H1 (cell line): ENCODE measurements around the gene ZNF281. TPM values are rescaled to one million over a fixed set of nuclear protein-coding genes. Genes with fewer than 3 reads are reported as not detected.

Experiments used
- CTCF ChIA-PET: fragments of 300-600 bp; sonication (Branson Sonifier 250); formaldehyde crosslinking; loops from one replicate; lab custom pipeline; 2021; ENCODE audit not compliant: partially characterized antibody; lab: Charles Lee
- POLR2A ChIA-PET: fragments of 300-600 bp; sonication (Branson Sonifier 250); formaldehyde crosslinking; loops from one replicate; lab custom pipeline; 2021; ENCODE audit warnings: inconsistent platforms; ENCODE audit not compliant: partially characterized antibody; lab: Charles Lee
- DNase-seq, 2 experiments: peaks; one replicate each; pipeline versions ENCODE4 v3.0.0 to v3.0.0-alpha.2; 2010 to 2022; ENCODE audit warnings: low spot score in 2 of 2, low read depth in 1 of 2, mixed read lengths in 1 of 2
- FAIRE-seq: peaks from 2 replicates; lab custom pipeline; 2011; peaks lifted over from hg19 to GRCh38; lab: Jason Lieb, UNC
- H2AFZ ChIP-seq: 2 replicates; pipeline ENCODE4 v1.8.1; 2012; ENCODE audit warnings: low read length, inconsistent platforms
- H2AK5ac ChIP-seq: 2 replicates; pipeline ENCODE4 v1.6.1; 2013; ENCODE audit warnings: low read depth, low read length
- H2BK120ac ChIP-seq: replicated peaks from 2 replicates; pipeline ENCODE3; 2013; ENCODE audit warnings: low read depth, low read length, inconsistent platforms
- H2BK12ac ChIP-seq: 2 replicates; pipeline ENCODE4 v1.6.1; 2013; ENCODE audit warnings: low read depth, low read length
- H2BK15ac ChIP-seq: 2 replicates; pipeline ENCODE4 v1.6.1; 2013; ENCODE audit warnings: low read length
- H2BK20ac ChIP-seq: 2 replicates; pipeline ENCODE4 v1.6.1; 2013; ENCODE audit warnings: low read length
- H2BK5ac ChIP-seq: 2 replicates; pipeline ENCODE4 v1.6.1; 2013; ENCODE audit warnings: low read depth, low read length
- H3K14ac ChIP-seq: 2 replicates; pipeline ENCODE4 v1.6.1; 2013; ENCODE audit warnings: inconsistent platforms; ENCODE audit not compliant: insufficient read length
- H3K18ac ChIP-seq: 2 replicates; pipeline ENCODE4 v1.6.1; 2013; ENCODE audit warnings: low read length; ENCODE audit errors: extremely low read depth
- H3K23ac ChIP-seq: 2 replicates; pipeline ENCODE4 v1.6.1; 2013; ENCODE audit warnings: inconsistent platforms; ENCODE audit not compliant: insufficient read length
- H3K23me2 ChIP-seq: 2 replicates; pipeline ENCODE4 v1.6.1; 2013; ENCODE audit warnings: low read depth, low read length
- H3K27ac ChIP-seq: 2 replicates; pipeline ENCODE4 v1.6.1; 2011; ENCODE audit warnings: low read depth, low read length, inconsistent platforms
- H3K27me3 ChIP-seq, 4 experiments: replicated peaks in 1 of 4; 1 replicate in 1 of 4; 2 replicates in 3 of 4; pipeline versions ENCODE4 v1.6.1 to v1.8.1; 2011 to 2013; ENCODE audit warnings: low read length in 3 of 4, mild to moderate bottlenecking in 3 of 4, inconsistent platforms in 2 of 4, mixed read lengths in 2 of 4, moderate library complexity in 1 of 4; ENCODE audit not compliant: control insufficient read depth in 3 of 4, insufficient read depth in 3 of 4; ENCODE audit errors: extremely low read depth in 1 of 4
- H3K36me3 ChIP-seq, 4 experiments: 2 replicates each; pipeline versions ENCODE4 v1.6.1 to v1.8.1; 2011 to 2013; ENCODE audit warnings: mild to moderate bottlenecking in 4 of 4, low read length in 3 of 4, moderate library complexity in 2 of 4, control low read depth in 1 of 4, inconsistent platforms in 1 of 4; ENCODE audit not compliant: insufficient read depth in 4 of 4, control insufficient read depth in 2 of 4
- H3K4ac ChIP-seq: replicated peaks from 2 replicates; pipeline ENCODE3; 2013; ENCODE audit warnings: low read length, low read depth, mixed read lengths, inconsistent platforms; ENCODE audit not compliant: insufficient read length
- H3K4me1 ChIP-seq, 4 experiments: replicated peaks in 1 of 4; 1 replicate in 1 of 4; 2 replicates in 3 of 4; pipeline versions ENCODE4 v1.6.1 to v1.8.1; 2011 to 2013; ENCODE audit warnings: low read length in 3 of 4, inconsistent platforms in 2 of 4, mixed read lengths in 1 of 4; ENCODE audit not compliant: insufficient read depth in 4 of 4, control insufficient read depth in 3 of 4
- H3K4me2 ChIP-seq, 2 experiments: 2 replicates each; pipeline versions ENCODE4 v1.6.1 to v1.8.1; 2011 to 2013; ENCODE audit warnings: low read depth in 2 of 2, low read length in 2 of 2, control low read depth in 1 of 2, inconsistent platforms in 1 of 2, mild to moderate bottlenecking in 1 of 2; ENCODE audit not compliant: insufficient read depth in 1 of 2
- H3K4me3 ChIP-seq, 4 experiments: fragments of 200-600, 300-600 bp in 1 of 4; sonication (generic), shearing (Covaris generic), sonication (Bioruptor Twin) in 1 of 4; 2 replicates each; pipeline versions ENCODE4 v1.5.1 to v1.8.1; 2011 to 2016; ENCODE audit warnings: low read length in 4 of 4, low read depth in 3 of 4, control low read depth in 2 of 4, inconsistent platforms in 2 of 4, mild to moderate bottlenecking in 2 of 4, mixed read lengths in 1 of 4, moderate library complexity in 1 of 4; ENCODE audit not compliant: insufficient read depth in 2 of 4; ENCODE audit errors: extremely low read depth in 1 of 4
- H3K56ac ChIP-seq: replicated peaks from 2 replicates; pipeline ENCODE3; 2013; ENCODE audit warnings: low read depth, mild to moderate bottlenecking, mixed read lengths, low read length, inconsistent platforms; ENCODE audit not compliant: insufficient read length
- H3K79me1 ChIP-seq: 2 replicates; pipeline ENCODE4 v1.6.1; 2013; ENCODE audit warnings: low read depth, low read length, control low read depth
- H3K79me2 ChIP-seq, 2 experiments: 2 replicates each; pipeline versions ENCODE4 v1.6.1 to v1.8.1; 2012 to 2013; ENCODE audit warnings: low read length in 2 of 2, mild to moderate bottlenecking in 2 of 2, inconsistent platforms in 1 of 2; ENCODE audit not compliant: insufficient read depth in 2 of 2, control insufficient read depth in 1 of 2
- H3K9ac ChIP-seq, 4 experiments: replicated peaks in 1 of 4; 1 replicate in 1 of 4; 2 replicates in 3 of 4; pipeline versions ENCODE4 v1.6.1 to v1.8.1; 2011 to 2013; ENCODE audit warnings: low read depth in 3 of 4, low read length in 3 of 4, control low read depth in 2 of 4, mild to moderate bottlenecking in 2 of 4, moderate library complexity in 2 of 4, inconsistent platforms in 1 of 4; ENCODE audit errors: extremely low read depth in 1 of 4
- H3K9me3 ChIP-seq, 2 experiments: 2 replicates each; pipeline versions ENCODE4 v1.6.1 to v1.8.1; 2012 to 2013; ENCODE audit warnings: mild to moderate bottlenecking in 2 of 2, moderate library complexity in 2 of 2, control low read depth in 1 of 2, inconsistent platforms in 1 of 2, low read depth in 1 of 2, low read length in 1 of 2, mixed read lengths in 1 of 2; ENCODE audit not compliant: insufficient read depth in 2 of 2
- H4K20me1 ChIP-seq, 2 experiments: replicated peaks in 1 of 2; 2 replicates each; pipeline versions ENCODE3 to v1.8.1; 2011 to 2013; ENCODE audit warnings: inconsistent platforms in 2 of 2, low read length in 2 of 2, mild to moderate bottlenecking in 1 of 2; ENCODE audit not compliant: insufficient read depth in 2 of 2, control insufficient read depth in 1 of 2
- H4K5ac ChIP-seq: 2 replicates; pipeline ENCODE4 v1.6.1; 2013; ENCODE audit warnings: low read length, low read depth, mixed read lengths, inconsistent platforms; ENCODE audit not compliant: insufficient read length
- H4K8ac ChIP-seq: 2 replicates; pipeline ENCODE4 v1.8.0; 2013; ENCODE audit warnings: mild to moderate bottlenecking, moderate library complexity, low read length, inconsistent platforms; ENCODE audit not compliant: insufficient read depth; ENCODE audit errors: extremely low read depth
- H4K91ac ChIP-seq: replicated peaks from 2 replicates; pipeline ENCODE3; 2013; ENCODE audit warnings: low read length, mixed read lengths, inconsistent platforms; ENCODE audit not compliant: insufficient read length
- EGR1 ChIP-seq: IDR thresholded peaks from 2 replicates; pipeline ENCODE4 v1.6.1; 2011; ENCODE audit warnings: low read depth, low read length, borderline replicate concordance
- FOSL1 ChIP-seq: IDR thresholded peaks from 2 replicates; pipeline ENCODE4 v1.6.1; 2011; ENCODE audit warnings: mild to moderate bottlenecking, low read depth, low read length, moderate library complexity; ENCODE audit not compliant: insufficient read depth
- MAFK ChIP-seq: IDR thresholded peaks from 2 replicates; pipeline ENCODE4 v1.6.1; 2012; ENCODE audit warnings: low read depth, mild to moderate bottlenecking, improper control_type of control experiment, low read length
- POLR2AphosphoS5 ChIP-seq: IDR thresholded peaks from 2 replicates; pipeline ENCODE4 v1.6.1; 2011; ENCODE audit warnings: low read depth, low read length
- TCF12 ChIP-seq: IDR thresholded peaks from 2 replicates; pipeline ENCODE4 v1.6.1; 2011; ENCODE audit warnings: low read depth, mild to moderate bottlenecking, low read length
- polyA plus RNA-seq, 7 experiments: library from polyadenylated mRNA; depleted of rRNA in 3 of 7; stranded (reverse) in 5 of 7; unstranded in 2 of 7; fragments of >200 nt in 5 of 7; fragments of 200-250 nt in 2 of 7; gene quantifications; 1 replicate in 5 of 7; 2 replicates in 1 of 7; 4 replicates in 1 of 7; pipeline versions ENCODE4 v1.2.1 to v1.2.3, GENCODE V29; 2011 to 2013; ENCODE audit warnings: missing spikeins in 2 of 7, mixed read lengths in 2 of 7
- total RNA-seq: library from RNA; stranded (reverse); fragmentation: NEBNext Ultra II Directional; extraction: Animal tissue kit (Norgen Biotek cat#: 25700); gene quantifications from 2 replicates; pipeline ENCODE4 v1.2.1, GENCODE V29; 2021

The ZNF281 gene
- total and polyA plus RNA-seq, 2 of the 8 experiments (the other 6 are each of a cell fraction or from before 2014, with no cell fraction given): 19.5 to 61.4 TPM

DNA sequence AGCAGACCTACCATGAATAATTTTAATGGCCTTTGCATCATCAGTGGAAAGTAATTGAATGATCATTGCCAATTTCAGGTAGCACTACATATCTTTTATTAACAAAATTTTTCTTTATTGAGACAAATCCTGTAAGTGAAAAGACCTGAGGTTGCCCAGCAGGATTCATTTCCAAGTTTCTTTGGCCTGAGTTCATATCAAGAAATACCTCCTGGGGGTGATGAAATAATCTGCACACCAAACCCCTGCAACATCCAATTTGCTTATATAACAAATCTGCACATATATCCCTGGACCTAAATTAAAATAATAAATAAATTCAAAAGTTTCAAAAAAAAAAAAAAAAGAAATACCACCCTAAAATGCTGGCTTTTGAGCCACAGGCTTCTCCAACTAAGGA lies 27.3 kb upstream of the ZNF281 start:
- Histone ChIP-seq H3K27ac (no peak overlapping the region), H4K5ac (no peak overlapping the region), H3K79me1 (no peaks in the 10 kb centered on the region), H3K18ac (no peak overlapping the region), H2BK12ac (no peak overlapping the region), H3K27me3 (no peaks in the 10 kb centered on the region), H3K9ac (no peak overlapping the region), H2BK5ac (no peak overlapping the region), H2BK15ac (no peak overlapping the region), H3K4me3 (no peak overlapping the region), H3K56ac (no peak overlapping the region), H3K23me2 (no peaks in the 10 kb centered on the region), H3K4me2 (no peak overlapping the region), H3K4me1 (no peaks in the 10 kb centered on the region; a peak in 1 of 7 replicates), H2AK5ac (no peak overlapping the region), H3K4ac (no peak overlapping the region), H3K23ac (no peak overlapping the region), H2BK20ac (no peak overlapping the region), H3K14ac (no peak overlapping the region), H3K79me2 (peaks cover 0 to 5% of the 10 kb centered on the region in 2 experiments; a peak in 1 of 4 replicates), H3K36me3 (peaks cover 0 to 4% (median 0%) of the 10 kb centered on the region in 4 experiments; a peak in 1 of 8 replicates), H2AFZ (no peak overlapping the region), H4K91ac (no peak overlapping the region), H4K8ac (no peak overlapping the region), H4K20me1 (no peaks in the 10 kb centered on the region), H3K9me3 (no peaks in the 10 kb centered on the region), H2BK120ac (no peak overlapping the region)
- FAIRE-seq (no peak), DNase-seq (no peak)
- ChIA-PET POLR2A (no interaction called here), CTCF (interaction anchor here (0.8 to 1.7 kb wide), 3 partner anchors 11 to 158 kb away, joined by 3 to 5 read pairs (median 3); no protein-coding TSS in a partner anchor)
- TF ChIP-seq FOSL1 (no peak), EGR1 (no peak), MAFK (no peak), POLR2AphosphoS5 (no peak), TCF12 (no peak)
